ENCODE results near the gene KRAS.

Gene KRAS

GRCh38 chr12:25186788-25187402, 63.8 kb downstream of the KRAS start:
- Histone ChIP-seq H2AFZ (ENCODE audit: low read length) (no peak overlapping the region), H3K9me3 (replicated peaks in 1 of 2; ENCODE audit: control insufficient read depth in 2 of 2, insufficient read depth in 1 of 2, low read depth in 1 of 2, low read length in 2 of 2) (no peaks in the 10 kb centered on the region), H2BK12ac (ENCODE audit: low read length) (no peak overlapping the region), H2BK120ac (ENCODE audit: low read depth, low read length) (no peak overlapping the region), H3K9ac (ENCODE audit: low read depth, low read length, poor library complexity) (no peak overlapping the region), H2AK5ac (ENCODE audit: low read depth, low read length) (no peak overlapping the region), H3K18ac (ENCODE audit: low read length) (no peak overlapping the region), H3K14ac (ENCODE audit: low read length) (no peak overlapping the region), H3K79me1 (ENCODE audit: low read depth, low read length) (no peaks in the 10 kb centered on the region), H3K27me3 (ENCODE audit: control insufficient read depth in 3 of 3, insufficient read depth in 3 of 3, low read depth in 1 of 3, low read length in 3 of 3) (no peaks in the 10 kb centered on the region), H3K4ac (ENCODE audit: low read length) (no peak overlapping the region), H3K4me2 (ENCODE audit: insufficient read depth, low read length, poor library complexity, severe bottlenecking) (no peak overlapping the region), H4K91ac (ENCODE audit: low read depth, low read length, poor library complexity) (no peak overlapping the region), H3K36me3 (replicated peaks in 1 of 2; ENCODE audit: control insufficient read depth in 2 of 2, insufficient read depth in 2 of 2, low read length in 2 of 2) (no peaks in the 10 kb centered on the region), H3K4me3 (ENCODE audit: low read length in 2 of 2) (no peak overlapping the region), H2BK15ac (ENCODE audit: low read length) (no peak overlapping the region), H3K27ac (replicated peaks; ENCODE audit: low read length) (no peak overlapping the region), H3K4me1 (ENCODE audit: control insufficient read depth in 2 of 2, insufficient read depth in 1 of 2, low read depth in 1 of 2, low read length in 2 of 2) (no peaks in the 10 kb centered on the region), H4K8ac (ENCODE audit: low read depth, low read length) (no peak overlapping the region), H3K23ac (ENCODE audit: low read depth, low read length, poor library complexity) (no peak overlapping the region), H2BK5ac (ENCODE audit: low read length) (no peak overlapping the region)
- DNase-seq (ENCODE audit: low spot score): no peak
- no CpG with 5 or more reads among the region's 3 CpGs for WGBS, 2 donors (ENCODE audit: extremely low coverage in 2 of 2, insufficient read length in 2 of 2, insufficient replicate concordance in 1 of 2)

GRCh38 chr12:25186038-25186787, 64.5 kb downstream of the KRAS start:
- Histone ChIP-seq H3K18ac (ENCODE audit: low read length) (no peak overlapping the region), H3K27me3 (ENCODE audit: control insufficient read depth in 3 of 3, insufficient read depth in 3 of 3, low read depth in 1 of 3, low read length in 3 of 3) (no peaks in the 10 kb centered on the region), H3K4ac (ENCODE audit: low read length) (no peak overlapping the region), H2AK5ac (ENCODE audit: low read depth, low read length) (no peak overlapping the region), H4K8ac (ENCODE audit: low read depth, low read length) (no peak overlapping the region), H2AFZ (ENCODE audit: low read length) (no peak overlapping the region), H2BK12ac (ENCODE audit: low read length) (no peak overlapping the region), H3K4me1 (ENCODE audit: control insufficient read depth in 2 of 2, insufficient read depth in 1 of 2, low read depth in 1 of 2, low read length in 2 of 2) (no peaks in the 10 kb centered on the region), H2BK5ac (ENCODE audit: low read length) (no peak overlapping the region), H3K36me3 (replicated peaks in 1 of 2; ENCODE audit: control insufficient read depth in 2 of 2, insufficient read depth in 2 of 2, low read length in 2 of 2) (no peaks in the 10 kb centered on the region), H3K4me2 (ENCODE audit: insufficient read depth, low read length, poor library complexity, severe bottlenecking) (no peak overlapping the region), H3K27ac (replicated peaks; ENCODE audit: low read length) (no peak overlapping the region), H3K9me3 (replicated peaks in 1 of 2; ENCODE audit: control insufficient read depth in 2 of 2, insufficient read depth in 1 of 2, low read depth in 1 of 2, low read length in 2 of 2) (no peaks in the 10 kb centered on the region), H4K91ac (ENCODE audit: low read depth, low read length, poor library complexity) (no peak overlapping the region), H3K4me3 (ENCODE audit: low read length in 2 of 2) (no peak overlapping the region), H3K14ac (ENCODE audit: low read length) (no peak overlapping the region), H3K9ac (ENCODE audit: low read depth, low read length, poor library complexity) (no peak overlapping the region), H2BK15ac (ENCODE audit: low read length) (no peak overlapping the region), H2BK120ac (ENCODE audit: low read depth, low read length) (no peak overlapping the region), H3K79me1 (ENCODE audit: low read depth, low read length) (no peaks in the 10 kb centered on the region), H3K23ac (ENCODE audit: low read depth, low read length, poor library complexity) (no peak overlapping the region)
- WGBS, 2 donors (ENCODE audit: extremely low coverage in 2 of 2, insufficient read length in 2 of 2, insufficient replicate concordance in 1 of 2): 100% methylated on average over 1 of the region's 4 CpGs; no CpG with 5 or more reads in 1 of the 2 donors
- DNase-seq (ENCODE audit: low spot score): no peak

GRCh38 chr12:25184132-25184531, 66.6 kb downstream of the KRAS start:
- H2BK15ac ChIP-seq (ENCODE audit: low read length): no peak overlapping the region
- H2BK120ac ChIP-seq (ENCODE audit: low read depth, low read length): no peak overlapping the region
- no peak overlapping the region for H4K8ac ChIP-seq (ENCODE audit: low read depth, low read length)
- no peak overlapping the region for H2BK5ac ChIP-seq (ENCODE audit: low read length)
- H3K9ac ChIP-seq (ENCODE audit: low read depth, low read length, poor library complexity): no peak overlapping the region
- no peak overlapping the region for H3K4ac ChIP-seq (ENCODE audit: low read length)
- no peaks in the 10 kb centered on the region for H3K9me3 ChIP-seq (replicated peaks in 1 of 2; ENCODE audit: control insufficient read depth in 2 of 2, insufficient read depth in 1 of 2, low read depth in 1 of 2, low read length in 2 of 2)
- H2AK5ac ChIP-seq (ENCODE audit: low read depth, low read length): no peak overlapping the region
- DNase-seq (ENCODE audit: low spot score): no peak
- no peaks in the 10 kb centered on the region for H3K79me1 ChIP-seq (ENCODE audit: low read depth, low read length)
- no peak overlapping the region for H3K23ac ChIP-seq (ENCODE audit: low read depth, low read length, poor library complexity)
- H3K36me3 ChIP-seq (replicated peaks in 1 of 2; ENCODE audit: control insufficient read depth in 2 of 2, insufficient read depth in 2 of 2, low read length in 2 of 2): no peaks in the 10 kb centered on the region
- H2BK12ac ChIP-seq (ENCODE audit: low read length): no peak overlapping the region
- H3K14ac ChIP-seq (ENCODE audit: low read length): no peak overlapping the region
- H3K27me3 ChIP-seq (ENCODE audit: control insufficient read depth in 3 of 3, insufficient read depth in 3 of 3, low read depth in 1 of 3, low read length in 3 of 3): no peaks in the 10 kb centered on the region
- no peak overlapping the region for H3K4me2 ChIP-seq (ENCODE audit: insufficient read depth, low read length, poor library complexity, severe bottlenecking)
- H3K4me3 ChIP-seq (ENCODE audit: low read length in 2 of 2): no peak overlapping the region
- no CpG with 5 or more reads among the region's 2 CpGs for WGBS, 2 donors (ENCODE audit: extremely low coverage in 2 of 2, insufficient read length in 2 of 2, insufficient replicate concordance in 1 of 2)
- no peak overlapping the region for H2AFZ ChIP-seq (ENCODE audit: low read length)
- H3K18ac ChIP-seq (ENCODE audit: low read length): no peak overlapping the region
- H3K27ac ChIP-seq (replicated peaks; ENCODE audit: low read length): no peak overlapping the region
- no peaks in the 10 kb centered on the region for H3K4me1 ChIP-seq (ENCODE audit: control insufficient read depth in 2 of 2, insufficient read depth in 1 of 2, low read depth in 1 of 2, low read length in 2 of 2)
- no peak overlapping the region for H4K91ac ChIP-seq (ENCODE audit: low read depth, low read length, poor library complexity)

- Histone ChIP-seq H3K14ac (ENCODE audit: low read length) (no peak overlapping the region), H3K27ac (replicated peaks; ENCODE audit: low read length) (no peak overlapping the region), H3K27me3 (ENCODE audit: control insufficient read depth in 3 of 3, insufficient read depth in 3 of 3, low read depth in 1 of 3, low read length in 3 of 3) (no peaks in the 10 kb centered on the region), H2BK12ac (ENCODE audit: low read length) (no peak overlapping the region), H4K8ac (ENCODE audit: low read depth, low read length) (no peak overlapping the region), H4K91ac (ENCODE audit: low read depth, low read length, poor library complexity) (no peak overlapping the region), H2BK5ac (ENCODE audit: low read length) (no peak overlapping the region), H2AFZ (ENCODE audit: low read length) (no peak overlapping the region), H3K9ac (ENCODE audit: low read depth, low read length, poor library complexity) (no peak overlapping the region), H2BK120ac (ENCODE audit: low read depth, low read length) (no peak overlapping the region), H3K9me3 (replicated peaks in 1 of 2; ENCODE audit: control insufficient read depth in 2 of 2, insufficient read depth in 1 of 2, low read depth in 1 of 2, low read length in 2 of 2) (no peaks in the 10 kb centered on the region), H3K18ac (ENCODE audit: low read length) (no peak overlapping the region), H3K23ac (ENCODE audit: low read depth, low read length, poor library complexity) (no peak overlapping the region), H3K4me2 (ENCODE audit: insufficient read depth, low read length, poor library complexity, severe bottlenecking) (no peak overlapping the region), H2BK15ac (ENCODE audit: low read length) (no peak overlapping the region), H3K36me3 (replicated peaks in 1 of 2; ENCODE audit: control insufficient read depth in 2 of 2, insufficient read depth in 2 of 2, low read length in 2 of 2) (no peaks in the 10 kb centered on the region), H3K4me1 (ENCODE audit: control insufficient read depth in 2 of 2, insufficient read depth in 1 of 2, low read depth in 1 of 2, low read length in 2 of 2) (no peaks in the 10 kb centered on the region), H3K4me3 (ENCODE audit: low read length in 2 of 2) (no peak overlapping the region), H2AK5ac (ENCODE audit: low read depth, low read length) (no peak overlapping the region), H3K4ac (ENCODE audit: low read length) (no peak overlapping the region), H3K79me1 (ENCODE audit: low read depth, low read length) (no peaks in the 10 kb centered on the region)
- no peak for DNase-seq (ENCODE audit: low spot score)
- no CpG with 5 or more reads among the region's 3 CpGs for WGBS, 2 donors (ENCODE audit: extremely low coverage in 2 of 2, insufficient read length in 2 of 2, insufficient replicate concordance in 1 of 2)
These were observed 68.0 kb downstream of the KRAS start for GRCh38 chr12:25182765-25183164.

Data from neuronal stem cell (in vitro differentiated cells).